H4 (cell line): Measurements from ENCODE around the gene GAS6. TPM values are rescaled to one million over a fixed set of nuclear protein-coding genes. Genes with fewer than 3 reads are reported as not detected.

Source experiments
- DNase-seq: peaks from one replicate; pipeline ENCODE4 v3.0.0-alpha.2; 2015; ENCODE audit warnings: low spot score
- total RNA-seq: library from RNA; depleted of rRNA; stranded (reverse); fragments of >200 nt; shearing (Covaris generic); gene quantifications from 2 replicates; pipeline ENCODE4 v1.2.3, GENCODE V29; 2014; rRNA removed

The GAS6 gene
- total RNA-seq, 1 experiment from 2014 or later: 6.4 TPM

- no peak for DNase-seq
Observed at GRCh38 chr13:113770937-113771336, 92.9 kb downstream of the GAS6 start.

Other genes with a start within 250 kb of the GAS6 start
- gene ATP4B, start 205.9 kb downstream of the GAS6 start, total RNA-seq: not detected in 2 replicates
- gene GRK1, start 196.9 kb downstream of the GAS6 start, total RNA-seq: not detected in 2 replicates
- gene TMEM255B, start 104.8 kb downstream of the GAS6 start, total RNA-seq: 2.1 TPM in 1 of 2 replicates, not detected in the other
- gene C13orf46, start 110.0 kb upstream of the GAS6 start, total RNA-seq: not detected in 2 replicates